Activated CD4-positive, alpha-beta T cell treated with anti-CD3 and anti-CD28 coated beads, Interleukin-10, Interleukin-2, amounts not matched to agents 100 ng/mL and 50 ng/mL, durations not matched to agents 16 hours and 8 hours (primary cell): ENCODE results near the gene MYLK4.

Experiments used
- DNase-seq: peaks from one replicate; pipeline ENCODE4 v3.0.0-alpha.2; 2020

MYLK4 gene

DNA sequence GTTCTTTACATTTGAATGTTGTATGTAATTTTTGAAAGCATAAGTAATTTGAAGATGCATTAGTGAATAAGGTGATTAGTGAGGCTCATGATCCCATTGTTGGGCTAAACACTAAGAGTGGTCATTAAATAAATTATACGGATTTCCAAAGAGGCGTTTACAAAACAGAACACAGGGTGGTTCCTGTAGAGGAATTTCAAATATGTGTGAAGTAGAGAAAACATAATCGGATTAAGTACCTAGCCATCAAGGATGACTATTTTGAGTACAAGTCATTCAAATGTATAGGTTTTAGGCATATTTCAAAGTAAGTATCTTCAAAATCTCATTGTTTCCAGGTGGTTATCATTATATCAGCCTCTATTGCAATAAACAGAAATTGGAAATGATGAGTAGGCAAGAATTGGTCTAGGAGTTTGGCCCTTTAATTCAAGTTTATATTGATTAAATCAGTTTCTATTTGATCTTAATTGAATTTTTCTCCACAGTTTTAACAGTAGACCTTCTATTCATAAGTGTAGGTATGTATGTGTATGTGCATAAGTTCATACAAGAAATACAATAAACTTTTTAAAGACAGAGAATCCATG is 94.8 kb downstream of the MYLK4 start:
- DNase-seq = no peak

DNA sequence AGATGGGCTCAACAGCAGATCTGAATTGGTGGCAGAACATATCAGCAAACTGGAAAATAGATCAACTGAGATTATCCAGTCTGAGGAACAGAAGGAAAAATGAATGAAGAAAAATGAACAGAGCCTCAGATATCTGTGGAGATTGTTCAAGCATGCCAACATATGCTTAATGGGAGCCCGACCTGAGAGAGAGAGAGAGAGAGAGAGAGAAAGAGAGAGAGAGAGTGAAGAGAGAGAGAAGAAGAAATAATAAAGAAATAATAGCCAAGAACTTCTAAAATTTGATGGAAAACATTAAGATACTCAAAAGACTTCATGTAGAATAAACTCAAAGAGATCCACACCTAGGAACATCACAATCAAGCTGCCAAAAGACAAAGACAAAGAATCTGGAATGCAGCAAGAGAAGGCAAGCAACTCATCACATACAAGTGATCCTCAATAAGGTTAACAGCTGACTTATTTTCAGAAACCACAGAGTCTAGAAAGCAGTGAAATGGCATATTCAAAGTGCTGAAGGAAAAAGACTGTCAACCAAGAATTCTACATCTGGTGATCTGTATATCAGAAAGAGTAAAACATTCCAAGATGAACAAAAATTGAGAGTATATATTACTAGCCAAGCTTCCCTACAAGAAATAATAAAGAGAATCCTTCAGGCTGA is 97.2 kb downstream of the MYLK4 start:
- no peak for DNase-seq

DNA sequence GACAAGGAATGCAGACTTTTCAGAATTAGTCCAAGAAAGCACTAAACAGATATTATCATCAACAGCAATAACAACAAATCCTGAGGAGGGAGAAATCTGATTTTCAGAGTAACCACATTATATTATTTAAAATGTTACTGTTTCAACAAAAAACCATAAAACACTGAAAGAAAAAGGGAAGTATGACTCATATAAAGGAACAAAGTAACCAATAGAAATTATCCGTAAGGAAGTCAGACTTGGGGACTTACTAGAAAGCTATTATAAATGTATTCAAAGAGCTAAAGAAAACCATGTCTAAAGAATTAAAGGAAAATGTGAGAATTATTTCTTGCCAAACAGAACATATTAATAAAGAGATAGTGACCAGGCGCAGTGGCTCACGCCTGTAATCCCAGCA is 98.1 kb downstream of the MYLK4 start:
- no peak for DNase-seq

DNA sequence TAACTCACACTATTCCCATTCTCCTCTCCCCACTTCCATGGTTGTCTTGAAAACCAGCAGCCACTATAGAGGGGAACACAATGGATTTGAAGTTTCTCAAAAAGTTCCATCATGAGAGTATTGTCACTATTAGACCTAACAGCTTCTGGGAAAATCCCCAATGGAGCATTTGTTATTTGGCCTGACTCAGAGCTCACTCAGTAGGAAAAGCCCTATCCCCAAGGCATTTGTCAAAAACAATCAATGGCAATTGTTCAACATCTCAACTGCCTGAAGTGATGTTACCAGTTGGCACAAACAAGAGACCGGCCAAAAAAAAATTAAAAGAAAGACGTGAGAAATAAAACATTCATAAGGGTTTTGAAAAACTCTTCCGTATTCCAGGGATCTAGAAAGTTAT is 98.8 kb downstream of the MYLK4 start:
- DNase-seq = no peak

DNA sequence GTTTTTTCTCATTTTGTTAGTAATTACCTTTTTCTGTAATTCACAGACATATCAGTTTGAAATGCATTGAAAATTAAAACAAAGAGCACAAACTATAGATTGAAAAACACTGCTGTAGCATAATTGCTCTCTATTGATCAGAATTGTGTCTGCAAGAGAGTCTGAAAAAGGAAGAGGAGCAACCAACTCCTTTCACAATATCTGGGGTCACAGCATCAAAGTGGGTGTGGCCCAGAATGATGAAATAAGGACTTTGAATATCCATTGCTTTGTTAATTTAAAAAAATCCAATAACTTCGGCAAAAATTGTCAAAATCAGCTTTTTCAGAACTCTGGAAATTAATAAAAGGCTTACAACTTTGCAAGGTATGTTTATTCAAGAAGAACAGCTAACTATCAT is 99.2 kb downstream of the MYLK4 start:
- DNase-seq = no peak

DNA sequence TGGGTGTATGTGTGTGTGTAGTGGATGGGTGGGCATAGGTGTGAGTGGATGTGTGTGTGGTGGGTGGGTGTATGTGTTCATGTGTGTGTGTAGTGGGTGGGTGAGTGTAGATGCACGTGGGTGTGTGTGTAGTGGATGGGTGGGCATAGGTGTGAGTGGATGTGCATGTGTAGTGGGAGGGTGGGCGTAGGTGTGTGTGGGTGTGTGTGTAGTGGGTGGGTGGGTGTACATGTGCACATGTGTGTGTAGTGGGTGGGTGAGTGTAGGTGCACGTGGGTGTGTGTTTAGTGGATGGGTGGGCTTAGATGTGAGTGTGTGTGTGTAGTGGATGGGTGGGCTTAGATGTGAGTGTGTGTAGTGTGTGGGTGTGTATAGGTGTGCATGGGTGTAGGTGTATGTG is 104.4 kb downstream of the MYLK4 start:
- DNase-seq = no peak

DNA sequence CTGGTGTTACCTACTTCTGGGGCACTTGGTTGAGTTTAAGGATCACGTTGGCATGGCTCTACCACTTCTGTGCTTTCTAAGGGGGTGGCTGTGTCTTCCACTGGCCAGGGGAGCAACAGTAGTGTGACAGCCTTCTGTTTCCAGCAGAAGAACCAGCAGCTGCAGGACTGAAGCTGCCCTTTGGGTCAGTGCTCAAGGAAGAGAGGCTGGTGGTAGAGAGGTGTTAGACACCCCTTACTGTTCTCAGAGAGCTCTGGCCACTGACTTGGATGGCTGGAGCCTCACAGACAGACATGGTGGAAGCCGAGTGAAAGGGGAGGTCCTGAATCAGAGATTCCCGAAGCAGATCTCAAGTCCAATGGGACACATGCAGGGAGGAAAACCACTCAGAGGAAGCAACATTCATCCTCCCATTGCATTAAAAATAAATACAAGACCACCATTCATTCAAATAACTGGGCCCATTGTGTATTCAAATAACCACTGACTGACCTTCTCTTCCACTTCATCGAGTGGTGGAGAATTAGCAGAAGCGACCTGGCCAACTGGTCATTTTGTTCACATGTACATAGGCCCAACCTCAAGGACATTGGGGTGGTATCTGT is 106.7 kb downstream of the MYLK4 start:
- no peak for DNase-seq

DNA sequence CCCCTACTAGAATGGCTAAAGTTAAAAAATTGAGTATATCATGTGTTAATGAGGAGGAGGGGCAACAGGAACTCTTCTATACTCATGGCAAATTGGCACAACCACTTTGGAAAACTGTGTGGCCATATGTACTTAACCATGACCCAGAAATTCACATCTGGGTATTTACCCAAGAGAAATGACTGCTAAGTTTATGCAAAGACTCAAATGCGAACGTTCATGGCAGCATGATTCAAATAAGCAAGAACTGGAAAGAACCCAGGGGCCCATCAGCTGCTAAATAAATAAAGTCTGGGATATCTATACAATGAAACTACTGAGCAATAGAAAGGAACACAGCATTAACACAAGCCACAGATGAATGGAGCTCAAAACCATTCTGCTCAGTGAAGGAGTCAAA is 107.6 kb downstream of the MYLK4 start:
- DNase-seq = no peak

DNA sequence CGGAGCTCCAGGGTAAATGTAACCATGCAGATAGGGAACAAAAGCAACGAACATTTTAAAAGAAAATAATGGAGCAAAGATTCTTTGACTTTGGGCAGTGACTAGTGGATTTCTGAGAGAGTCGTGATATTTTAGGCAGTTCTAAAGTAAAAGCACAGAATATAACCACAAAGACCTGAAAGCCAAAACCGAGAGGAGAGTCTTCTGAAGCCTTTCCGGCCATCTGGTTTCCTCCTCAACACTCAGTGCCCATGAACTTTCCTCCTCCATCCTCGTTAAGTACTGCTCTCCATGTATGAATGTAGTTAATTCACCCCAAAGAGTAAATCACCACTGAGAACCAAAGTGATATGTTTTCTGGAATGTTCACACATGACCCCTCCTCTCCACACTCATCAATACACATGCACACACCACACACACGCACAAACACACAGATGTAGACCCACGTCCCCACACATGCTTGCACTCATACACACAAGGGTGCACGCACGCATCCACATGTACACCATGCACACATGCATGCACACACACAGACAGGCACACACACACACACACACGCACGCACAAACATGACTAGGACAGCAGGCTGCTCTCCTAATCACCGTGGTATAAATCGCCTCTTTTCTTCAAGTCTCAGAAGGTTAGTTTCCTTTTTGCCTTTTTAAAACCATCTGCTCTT is 109.5 kb downstream of the MYLK4 start:
- DNase-seq = no peak

DNA sequence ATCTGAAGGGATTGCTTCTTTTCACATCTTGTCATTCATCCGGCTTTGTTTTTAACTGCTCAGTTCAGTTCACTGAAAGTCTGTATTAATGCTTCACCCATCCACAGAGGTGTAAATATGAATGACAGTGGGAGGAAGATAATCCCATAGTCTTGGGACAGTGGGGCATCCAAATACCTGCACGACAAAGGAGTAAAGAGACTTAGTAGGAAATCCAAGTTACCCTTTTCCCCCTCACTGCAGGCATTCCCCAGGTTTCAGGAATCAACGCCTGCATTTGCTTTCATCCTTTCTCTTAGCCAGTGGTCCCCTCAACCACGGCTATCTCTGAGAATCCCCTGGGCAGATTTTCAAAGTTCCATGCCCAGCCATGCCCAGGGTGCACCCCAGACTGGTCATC is 110.2 kb downstream of the MYLK4 start:
- no peak for DNase-seq

DNA sequence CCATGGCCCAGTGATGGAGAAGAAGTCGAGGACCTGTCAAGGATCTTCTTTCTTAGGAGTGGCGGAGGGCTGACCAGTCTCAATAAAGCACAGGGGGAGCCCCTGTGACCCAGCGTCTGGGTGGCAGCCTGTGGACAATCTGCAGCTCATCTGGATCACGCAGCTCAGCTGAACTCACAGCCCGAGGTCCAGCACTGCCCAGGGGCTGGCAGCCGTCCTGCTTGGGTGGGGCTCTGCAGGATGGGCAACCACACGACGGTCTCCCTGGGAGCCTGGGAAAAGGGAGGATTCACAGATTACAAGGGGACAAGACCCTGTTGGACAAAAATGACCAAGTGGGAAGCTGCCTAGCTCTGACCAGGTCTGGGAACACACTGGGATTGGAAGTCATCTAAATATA is 110.8 kb downstream of the MYLK4 start:
- DNase-seq = no peak

DNA sequence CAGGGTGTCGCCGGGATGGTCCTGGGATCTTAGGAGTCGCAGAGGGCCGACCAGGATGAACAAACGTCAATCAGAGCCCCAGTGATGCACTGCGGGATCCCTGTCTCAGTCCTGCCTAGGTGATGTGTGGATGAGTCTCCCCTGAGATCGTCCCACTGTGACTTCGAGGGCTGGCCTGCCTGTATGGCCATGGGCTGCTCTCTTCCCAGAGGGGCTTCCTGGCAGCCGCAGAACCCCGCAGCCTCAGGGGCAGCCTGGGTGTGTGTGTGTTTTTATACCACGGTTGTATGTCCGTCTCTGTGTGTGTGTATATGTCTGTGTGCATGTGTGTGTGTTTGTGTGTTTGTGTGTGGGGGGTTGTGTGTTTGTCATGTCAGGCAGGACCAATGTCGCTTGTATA is 111.6 kb downstream of the MYLK4 start:
- DNase-seq = no peak

DNA sequence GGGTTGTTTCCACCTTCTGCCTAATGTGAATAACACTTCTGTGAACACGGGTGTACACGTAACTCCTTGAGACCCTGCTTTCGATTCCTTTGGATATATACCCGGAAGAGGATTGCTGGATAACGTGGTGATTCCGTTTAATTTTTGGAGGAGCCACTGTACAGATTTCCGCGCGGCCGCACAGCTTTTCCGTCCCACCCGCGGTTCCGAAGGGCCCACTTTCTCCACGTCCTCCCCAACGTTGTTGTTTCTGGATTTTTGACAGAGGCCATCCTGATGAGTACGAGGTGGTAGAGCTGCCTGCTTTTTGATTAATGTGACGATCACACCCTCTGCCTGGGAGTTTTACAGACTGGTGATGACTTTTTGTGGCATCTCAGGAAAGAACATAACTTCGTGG is 114.0 kb downstream of the MYLK4 start:
- DNase-seq = no peak

DNA sequence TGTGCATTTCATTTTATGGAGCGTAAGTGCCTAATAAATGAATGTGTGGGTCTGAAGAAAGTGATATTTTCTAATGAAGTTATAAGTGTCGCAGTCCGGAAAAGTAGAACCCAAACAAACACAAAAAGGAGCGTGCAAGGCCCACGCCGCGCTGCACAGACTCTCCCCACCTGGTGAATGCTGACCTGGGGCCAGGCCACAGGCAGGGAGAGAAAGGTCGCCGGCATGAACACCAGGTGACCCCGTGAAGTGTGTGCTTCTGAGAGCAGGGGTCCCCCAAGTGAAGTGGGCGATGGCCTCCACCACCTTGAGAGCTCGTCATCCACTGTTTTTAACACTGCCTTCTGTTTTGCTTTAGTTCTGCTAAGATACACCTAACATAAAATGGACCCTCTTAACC is 114.8 kb downstream of the MYLK4 start:
- DNase-seq = no peak

DNA sequence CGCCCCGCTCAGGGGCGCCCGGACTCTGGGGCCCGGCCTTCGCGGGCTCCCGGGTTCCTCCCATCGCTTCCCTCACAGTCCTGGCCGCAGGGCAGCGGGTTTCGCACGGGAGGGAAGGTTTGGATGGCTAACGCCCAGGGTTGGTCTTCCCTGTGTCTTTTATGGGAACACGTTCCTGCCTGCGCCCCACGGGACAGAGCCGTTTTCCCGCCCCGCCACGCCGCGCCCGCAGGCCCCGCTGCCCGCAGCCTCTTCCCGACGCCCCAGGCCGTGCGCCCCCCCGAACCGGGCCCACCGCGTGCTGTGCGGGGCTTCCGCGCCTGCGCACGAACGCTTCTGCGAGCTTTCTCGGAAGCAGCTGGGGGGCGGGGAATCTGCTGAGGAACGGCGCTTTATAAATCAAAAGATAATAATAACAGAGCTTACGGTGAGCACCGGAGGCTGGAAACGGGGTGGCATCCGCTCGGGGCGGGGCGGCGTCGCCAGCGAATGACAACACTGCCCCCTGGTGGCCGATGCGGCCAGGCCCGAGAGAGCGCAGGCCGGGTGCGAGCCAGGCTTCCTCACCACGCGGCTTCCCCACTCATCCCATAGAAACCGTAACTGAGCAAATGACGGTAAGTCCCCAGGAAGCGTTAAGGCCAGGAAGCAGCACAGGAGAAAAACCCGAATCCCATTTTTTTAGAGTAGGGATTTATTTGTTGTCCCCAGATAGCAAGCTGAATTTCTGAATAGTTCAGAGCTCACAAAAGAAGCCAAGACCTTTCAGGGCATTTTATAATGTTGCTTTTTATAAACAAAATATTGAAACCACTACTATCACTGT is 116.4 kb downstream of the MYLK4 start:
- DNase-seq = peak; percentile 85

DNA sequence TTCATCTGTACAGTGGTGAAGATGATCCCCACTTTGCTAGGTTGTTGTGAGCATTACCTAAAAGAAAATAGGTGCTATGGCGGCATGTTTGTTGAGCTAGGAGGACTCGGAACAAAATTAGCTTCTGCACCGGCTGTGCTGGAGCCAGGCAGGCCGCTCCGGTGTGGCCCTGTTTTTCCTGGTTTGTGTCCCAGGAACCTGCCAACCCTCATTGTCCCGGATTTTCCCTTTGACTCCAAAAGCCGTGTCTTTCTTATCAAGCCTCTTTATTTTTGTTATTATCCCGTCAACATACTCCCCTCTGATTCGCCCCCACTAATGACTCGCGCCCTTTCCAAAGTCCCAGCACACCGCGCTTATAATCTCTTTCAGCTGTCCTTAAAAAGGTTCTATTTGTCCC is 117.0 kb downstream of the MYLK4 start:
- DNase-seq = no peak

DNA sequence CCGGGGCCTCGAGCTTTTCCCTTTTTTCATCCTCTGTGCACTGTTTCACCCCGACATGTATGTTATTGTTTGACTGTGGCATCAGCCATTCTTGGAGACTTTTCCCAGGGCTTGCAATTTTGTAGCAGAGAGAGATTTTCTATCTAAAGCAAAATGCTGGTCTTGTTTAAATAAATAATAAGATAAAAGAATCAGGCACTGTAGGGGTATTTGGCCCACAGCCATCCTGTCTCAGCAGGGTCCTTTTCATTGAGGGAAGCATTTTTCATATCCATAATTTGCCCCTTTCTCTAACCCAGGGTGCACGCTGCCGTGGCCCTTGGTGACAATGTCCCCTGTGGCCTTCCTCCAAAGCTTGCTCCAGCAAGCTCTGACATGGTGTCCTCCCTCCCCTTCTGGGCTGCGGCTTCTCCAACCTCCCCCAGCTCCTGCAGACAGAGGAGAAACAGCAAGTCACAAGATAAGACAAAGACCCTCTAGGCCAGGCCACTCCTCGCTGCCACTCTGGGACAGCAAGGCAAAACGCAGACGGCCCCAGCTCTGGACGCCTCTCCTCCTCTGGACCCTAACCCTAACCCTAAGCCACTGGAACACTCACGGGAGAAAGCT is 117.6 kb downstream of the MYLK4 start:
- no peak for DNase-seq

DNA sequence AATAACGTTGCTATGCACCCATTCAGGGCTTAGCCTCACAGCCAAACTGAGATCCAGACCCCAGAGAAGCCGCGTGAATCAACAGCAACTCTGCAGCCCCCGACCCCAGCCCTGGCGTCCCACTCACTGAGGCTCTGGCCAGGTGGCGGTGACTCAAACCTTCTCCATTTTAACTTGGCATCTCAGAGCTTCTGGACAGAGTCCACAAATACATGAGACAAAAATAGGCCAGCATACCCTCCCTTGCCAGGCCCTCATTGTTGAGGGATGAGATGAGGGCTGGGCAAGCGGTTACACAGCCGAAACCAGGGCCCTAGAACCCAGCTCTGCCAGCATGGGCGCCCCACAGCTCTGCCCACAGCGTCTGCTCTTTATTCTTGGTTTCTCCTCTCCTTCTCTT is 118.4 kb downstream of the MYLK4 start:
- no peak for DNase-seq

DNA sequence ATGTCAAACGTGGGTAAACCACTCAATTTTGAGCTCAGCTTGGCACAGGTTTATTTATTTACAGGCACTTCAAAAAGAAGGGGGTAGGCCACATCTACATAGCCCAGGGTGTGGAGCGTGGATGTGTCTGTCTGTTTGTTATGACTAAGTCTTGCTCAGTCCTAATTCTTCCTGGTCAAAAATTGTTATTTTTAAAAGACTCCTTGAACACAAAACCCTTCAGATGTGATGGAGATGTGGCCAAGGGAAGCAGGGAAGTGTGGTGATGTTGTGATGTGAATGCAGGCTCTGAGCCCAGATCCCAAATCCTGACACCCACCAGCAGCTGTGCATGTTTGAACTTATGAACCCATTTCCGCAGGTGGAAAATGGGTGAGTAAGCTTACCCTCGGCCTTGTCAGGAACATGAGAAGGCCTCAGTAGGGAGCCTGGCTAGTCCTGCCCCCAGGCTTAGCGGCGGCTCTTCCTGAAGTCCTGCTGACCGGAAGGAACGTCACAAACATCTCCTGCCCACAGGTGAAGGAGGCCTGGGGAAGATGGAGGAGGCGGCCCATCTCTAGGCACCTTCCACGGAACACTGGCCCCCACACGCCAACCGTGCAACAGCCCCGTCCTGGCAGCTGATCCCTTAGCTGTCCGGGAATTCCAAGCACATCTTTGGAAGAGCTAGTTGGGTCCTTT is 119.7 kb downstream of the MYLK4 start:
- DNase-seq = no peak

DNA sequence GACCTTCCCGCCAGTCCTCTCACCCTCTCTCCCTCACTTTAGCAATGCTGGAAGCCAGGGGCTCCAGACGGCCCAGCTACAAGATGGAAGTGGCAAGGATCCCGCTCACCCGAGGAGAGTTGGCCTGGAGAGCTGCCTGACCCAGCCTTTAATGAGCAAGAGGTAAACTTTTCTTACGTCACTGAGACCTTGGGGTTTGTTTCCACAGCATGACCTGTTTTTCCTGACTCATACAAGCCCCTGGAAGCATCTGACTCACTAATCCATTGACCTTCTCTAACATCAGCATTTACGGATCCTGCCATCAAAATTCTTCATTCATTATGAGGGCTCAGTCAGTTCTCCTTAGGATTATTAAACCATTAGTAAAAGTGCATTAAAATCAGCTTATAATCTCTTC is 120.4 kb downstream of the MYLK4 start:
- no peak for DNase-seq

DNA sequence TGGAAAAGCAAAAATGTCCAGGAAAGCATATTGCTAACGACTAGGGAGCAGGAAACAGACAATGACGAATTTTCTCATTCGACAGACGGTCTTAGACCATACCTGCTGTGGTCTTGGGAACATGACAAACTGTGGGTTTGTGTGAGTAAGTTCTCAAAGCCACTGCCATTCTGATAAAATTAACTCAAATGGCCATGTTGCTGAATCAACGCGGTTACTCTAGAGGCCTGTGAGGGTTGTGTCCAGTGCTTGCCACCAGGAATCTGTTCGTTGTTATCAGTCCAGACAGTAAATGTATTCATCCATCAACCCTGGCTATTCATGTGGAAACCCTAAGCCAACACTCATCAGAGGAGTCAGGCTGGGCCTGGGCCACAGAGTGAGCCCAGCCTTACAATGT is 124.3 kb downstream of the MYLK4 start:
- DNase-seq = no peak

DNA sequence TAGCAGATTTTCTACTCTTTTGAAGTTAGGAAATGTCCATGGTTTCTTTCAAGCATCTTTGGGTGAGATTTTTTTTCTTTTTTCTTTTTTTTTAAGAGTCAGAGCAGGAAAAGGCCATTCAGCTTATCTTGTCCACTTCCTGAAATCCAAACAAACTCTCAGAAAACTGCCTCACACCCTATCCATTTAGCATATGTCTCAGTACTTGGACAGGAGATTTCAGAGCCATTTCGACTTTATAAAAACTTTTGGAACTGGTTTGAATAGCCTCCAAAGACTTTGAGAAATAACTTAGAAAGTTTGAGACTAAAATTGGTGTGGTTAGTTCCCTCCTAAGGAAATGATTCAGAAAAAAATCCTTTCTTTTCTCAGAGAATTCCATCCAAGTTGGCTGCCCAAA is 125.1 kb downstream of the MYLK4 start:
- no peak for DNase-seq
